DND-41 (cell line): ENCODE results near the gene ZNF451.

Experiments
- EZH2 ChIP-seq: IDR thresholded peaks from 3 replicates; pipeline ENCODE4 v1.6.1; 2012; ENCODE audit warnings: borderline replicate concordance, low read depth, mild to moderate bottlenecking, moderate library complexity, low read length, inconsistent platforms; ENCODE audit not compliant: severe bottlenecking
- TF ChIP-seq, protein P1 (sequence below): IDR thresholded peaks from 2 replicates; pipeline ENCODE4 v1.5.1; 2012; ENCODE audit warnings: borderline replicate concordance, low read length, moderate library complexity, mild to moderate bottlenecking; ENCODE audit not compliant: poor library complexity, severe bottlenecking; ENCODE audit errors: extremely low read depth

DNA sequence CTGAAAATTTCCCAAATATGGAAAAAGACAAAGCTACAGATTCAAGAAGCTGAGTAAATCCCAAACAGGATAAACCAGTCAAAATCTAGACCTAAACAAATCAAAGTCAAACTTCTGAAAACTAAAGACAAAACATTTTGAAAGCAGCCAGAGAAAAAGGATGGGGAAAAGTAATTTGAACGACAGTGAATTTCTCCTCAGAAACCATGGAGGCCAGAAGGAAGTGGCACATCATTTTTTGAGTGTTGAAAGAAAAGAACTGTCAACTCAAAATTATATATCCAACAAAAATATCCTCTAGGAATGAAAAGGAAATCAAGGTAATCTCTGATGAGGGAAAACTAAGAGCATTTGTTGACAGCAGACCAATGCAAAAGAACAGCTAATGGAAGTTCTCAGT is 125.3 kb downstream of the ZNF451 start:
- TF ChIP-seq, protein P1, sequence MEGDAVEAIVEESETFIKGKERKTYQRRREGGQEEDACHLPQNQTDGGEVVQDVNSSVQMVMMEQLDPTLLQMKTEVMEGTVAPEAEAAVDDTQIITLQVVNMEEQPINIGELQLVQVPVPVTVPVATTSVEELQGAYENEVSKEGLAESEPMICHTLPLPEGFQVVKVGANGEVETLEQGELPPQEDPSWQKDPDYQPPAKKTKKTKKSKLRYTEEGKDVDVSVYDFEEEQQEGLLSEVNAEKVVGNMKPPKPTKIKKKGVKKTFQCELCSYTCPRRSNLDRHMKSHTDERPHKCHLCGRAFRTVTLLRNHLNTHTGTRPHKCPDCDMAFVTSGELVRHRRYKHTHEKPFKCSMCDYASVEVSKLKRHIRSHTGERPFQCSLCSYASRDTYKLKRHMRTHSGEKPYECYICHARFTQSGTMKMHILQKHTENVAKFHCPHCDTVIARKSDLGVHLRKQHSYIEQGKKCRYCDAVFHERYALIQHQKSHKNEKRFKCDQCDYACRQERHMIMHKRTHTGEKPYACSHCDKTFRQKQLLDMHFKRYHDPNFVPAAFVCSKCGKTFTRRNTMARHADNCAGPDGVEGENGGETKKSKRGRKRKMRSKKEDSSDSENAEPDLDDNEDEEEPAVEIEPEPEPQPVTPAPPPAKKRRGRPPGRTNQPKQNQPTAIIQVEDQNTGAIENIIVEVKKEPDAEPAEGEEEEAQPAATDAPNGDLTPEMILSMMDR = no peak
- no peak for TF ChIP-seq EZH2
